ENCODE results near the gene NCF4. TPM values are rescaled to one million over a fixed set of nuclear protein-coding genes. Genes with fewer than 3 reads are reported as not detected.

Gene NCF4
- total and polyA plus RNA-seq, 9 of the 15 experiments (the other 6 are each of a cell fraction or from before 2014, with no cell fraction given): 0.04 to 0.95 (median 0.33) TPM

DNA sequence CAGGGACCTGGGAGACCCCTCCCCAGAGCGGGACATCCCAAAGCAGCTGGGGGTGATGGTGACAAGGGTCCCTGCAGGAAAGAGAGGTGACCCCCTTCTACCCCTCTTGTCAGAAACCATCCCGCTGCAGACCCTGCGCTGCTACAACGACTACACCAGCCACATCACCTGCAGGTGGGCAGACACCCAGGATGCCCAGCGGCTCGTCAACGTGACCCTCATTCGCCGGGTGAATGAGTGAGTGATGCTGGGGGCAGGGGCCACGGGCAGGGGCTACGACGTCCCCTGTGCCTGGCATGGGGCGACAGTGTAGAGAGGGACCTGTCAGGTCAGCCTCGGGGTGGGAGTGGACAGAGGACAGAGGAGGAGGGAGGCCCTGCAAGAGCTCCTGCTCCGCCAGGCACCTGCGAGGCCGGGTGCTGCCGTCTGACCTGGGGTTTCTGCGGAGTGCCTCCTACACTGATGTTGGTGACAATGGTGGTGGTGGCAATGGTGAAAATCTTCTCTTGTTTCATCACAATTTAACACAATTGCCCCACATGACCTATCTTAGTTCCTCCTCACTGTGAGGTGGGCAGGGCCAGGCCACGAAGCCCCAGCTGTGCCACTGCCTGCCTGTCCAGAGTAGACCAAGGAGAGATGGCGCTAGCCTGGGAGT is 62.5 kb downstream of the NCF4 start (continued):
- no peak for TF ChIP-seq SMARCC2 (IDR thresholded peaks at IDR 0.05; ENCODE audit: low read depth)
- TF ChIP-seq TRIM25 (IDR thresholded peaks at IDR 0.05; ENCODE audit: borderline replicate concordance): no peak

DNA sequence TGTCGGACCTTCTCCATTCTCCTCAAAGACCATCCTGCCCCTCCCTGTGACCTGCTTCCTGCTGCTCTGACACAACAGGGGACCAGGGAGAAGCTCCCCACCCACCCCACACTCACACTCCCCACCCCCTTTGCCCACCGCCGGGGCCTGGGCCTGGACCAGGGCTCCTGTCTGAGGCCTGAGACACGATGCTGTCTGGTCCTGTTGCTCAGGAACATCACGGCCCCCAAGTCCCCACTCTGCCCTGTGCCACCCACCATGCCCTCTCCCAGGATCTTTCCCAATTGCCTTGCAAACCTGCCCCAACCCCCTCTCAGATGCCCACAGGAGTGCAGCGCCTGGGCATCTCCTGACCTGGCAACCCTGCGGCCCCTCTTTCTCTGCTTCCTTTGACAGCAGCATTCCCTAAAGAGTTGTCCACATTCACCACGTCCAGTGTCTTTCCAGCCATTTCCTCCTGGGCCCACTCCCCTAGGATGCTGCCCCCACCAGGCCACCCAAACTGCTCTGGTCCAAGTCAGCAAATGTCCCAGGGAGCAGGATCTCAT is 63.4 kb downstream of the NCF4 start:
- Histone ChIP-seq H2AFZ (ENCODE audit: low read depth, low read length) (no peak overlapping the region), H3K79me2 (ENCODE audit: control insufficient read depth, insufficient read depth, low read length) (no peaks in the 10 kb centered on the region), H4K20me1 (replicated peaks; ENCODE audit: control insufficient read depth, insufficient read depth, low read length) (no peaks in the 10 kb centered on the region), H3K4me1 (replicated peaks in 1 of 2; ENCODE audit: control insufficient read depth in 2 of 2, insufficient read depth in 2 of 2, low read length in 2 of 2) (peaks cover 0 to 14% of the 10 kb centered on the region in 2 experiments; a peak in 2 of 5 replicates), H3K4me2 (ENCODE audit: insufficient read depth, low read length) (no peak overlapping the region), H3K27ac (ENCODE audit: extremely low read depth, low read depth, low read length) (no peak overlapping the region), H3K36me3 (ENCODE audit: control insufficient read depth, insufficient read depth, low read length) (no peaks in the 10 kb centered on the region), H3K9me1 (ENCODE audit: control insufficient read depth, insufficient read depth, low read length) (peaks cover 2% of the 10 kb centered on the region), H3K9me3 (replicated peaks; ENCODE audit: control insufficient read depth, insufficient read depth, low read depth, low read length) (no peaks in the 10 kb centered on the region), H3K4me3 (no peak overlapping the region), H3K27me3 (ENCODE audit: control insufficient read depth in 2 of 2, insufficient read depth in 2 of 2, low read length in 2 of 2) (peaks cover 0 to 59% of the 10 kb centered on the region in 2 experiments; a peak in 4 of 5 replicates), H3K9ac (ENCODE audit: insufficient read depth in 1 of 2, low read depth in 2 of 2, low read length in 2 of 2) (no peak overlapping the region)
- POLR2A ChIA-PET: interaction anchor here (0.5 kb wide), 1 partner anchor 176 kb away, joined by 3 read pairs; no protein-coding TSS in a partner anchor
- FAIRE-seq (no peak), ATAC-seq (no peak), DNase-seq (ENCODE audit: extremely low read depth in 1 of 4, low spot score in 3 of 4) (no peak)
- intact Hi-C loops (cut with micrococcal nuclease) (no loop called here), in situ Hi-C loops (cut with MboI) (no loop called here)
- 17% methylated on average over 1 of the region's 8 CpGs for WGBS (ENCODE audit: insufficient coverage, low coverage, missing lambda C conversion rate)
- BruUV-seq (replicated peaks): no TSS peak
- CTCF ChIA-PET (ENCODE audit: low intra/inter-chr PET ratio): no interaction called here
- TF ChIP-seq MNT (conservative IDR thresholded peaks at IDR 0.05) (no peak), KDM4B (IDR thresholded peaks at IDR 0.05; ENCODE audit: borderline replicate concordance in 2 of 2, low read depth in 1 of 2) (no peak), TAF1 (IDR thresholded peaks at IDR 0.05; ENCODE audit: control insufficient read depth, extremely low read depth, insufficient read depth, low read length, severe bottlenecking) (no peak), COPS2 (conservative IDR thresholded peaks at IDR 0.05) (no peak), SREBF2 (CRISPR knock-in tag; IDR thresholded peaks at IDR 0.05) (no peak), ZNF764 (CRISPR knock-in tag; IDR thresholded peaks at IDR 0.05; ENCODE audit: low read depth) (no peak), KDM1A (IDR thresholded peaks at IDR 0.05) (no peak)
- TF ChIP-seq, protein P1, sequence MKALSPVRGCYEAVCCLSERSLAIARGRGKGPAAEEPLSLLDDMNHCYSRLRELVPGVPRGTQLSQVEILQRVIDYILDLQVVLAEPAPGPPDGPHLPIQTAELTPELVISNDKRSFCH (CRISPR knock-in tag; IDR thresholded peaks at IDR 0.05): no peak
- TF ChIP-seq, protein P1 (tag; IDR thresholded peaks at IDR 0.05): no peak
- TF ChIP-seq, protein P2, sequence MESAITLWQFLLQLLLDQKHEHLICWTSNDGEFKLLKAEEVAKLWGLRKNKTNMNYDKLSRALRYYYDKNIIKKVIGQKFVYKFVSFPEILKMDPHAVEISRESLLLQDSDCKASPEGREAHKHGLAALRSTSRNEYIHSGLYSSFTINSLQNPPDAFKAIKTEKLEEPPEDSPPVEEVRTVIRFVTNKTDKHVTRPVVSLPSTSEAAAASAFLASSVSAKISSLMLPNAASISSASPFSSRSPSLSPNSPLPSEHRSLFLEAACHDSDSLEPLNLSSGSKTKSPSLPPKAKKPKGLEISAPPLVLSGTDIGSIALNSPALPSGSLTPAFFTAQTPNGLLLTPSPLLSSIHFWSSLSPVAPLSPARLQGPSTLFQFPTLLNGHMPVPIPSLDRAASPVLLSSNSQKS (CRISPR knock-in tag; IDR thresholded peaks at IDR 0.05): no peak
- TF ChIP-seq, protein P3, sequence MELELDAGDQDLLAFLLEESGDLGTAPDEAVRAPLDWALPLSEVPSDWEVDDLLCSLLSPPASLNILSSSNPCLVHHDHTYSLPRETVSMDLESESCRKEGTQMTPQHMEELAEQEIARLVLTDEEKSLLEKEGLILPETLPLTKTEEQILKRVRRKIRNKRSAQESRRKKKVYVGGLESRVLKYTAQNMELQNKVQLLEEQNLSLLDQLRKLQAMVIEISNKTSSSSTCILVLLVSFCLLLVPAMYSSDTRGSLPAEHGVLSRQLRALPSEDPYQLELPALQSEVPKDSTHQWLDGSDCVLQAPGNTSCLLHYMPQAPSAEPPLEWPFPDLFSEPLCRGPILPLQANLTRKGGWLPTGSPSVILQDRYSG (tag; conservative IDR thresholded peaks at IDR 0.05; ENCODE audit: low read depth): no peak

Data from K562 (cell line).